Brain microvascular endothelial cell (primary cell): ENCODE data around the gene HS3ST3A1.
A peak's percentile ranks its signal among the peaks of the same experiment; 100 is the strongest.

Experiments used
- DNase-seq: peaks from one replicate; pipeline ENCODE4 v3.0.0-alpha.2; 2020
- H3K27ac ChIP-seq: fragments of 250-450 bp; sonication (Bioruptor Pico); 2 replicates; pipeline ENCODE4 v1.5.1; 2020; ENCODE audit warnings: mild to moderate bottlenecking, moderate library complexity
- H3K27me3 ChIP-seq: fragments of 250-450 bp; sonication (Bioruptor Pico); replicated peaks from 2 replicates; pipeline ENCODE4 v1.5.1; 2020; ENCODE audit warnings: mild to moderate bottlenecking
- H3K36me3 ChIP-seq: fragments of 250-450 bp; sonication (Bioruptor Pico); replicated peaks from 2 replicates; pipeline ENCODE4 v1.5.1; 2020; ENCODE audit warnings: mild to moderate bottlenecking
- H3K4me3 ChIP-seq: 2 replicates; pipeline ENCODE4 v1.5.1; 2011; ENCODE audit warnings: low read depth, mild to moderate bottlenecking, control low read depth, low read length, moderate library complexity
- in situ Hi-C: cut with HindIII; loops from 2 replicates; pipeline ENCODE4 v1.10.0; 2017; ENCODE audit warnings: low sequenced_read_pairs, low pct_ligation_motif_present
- TF ChIP-seq, protein P1 (sequence below): IDR thresholded peaks from 2 replicates; pipeline ENCODE4 v1.5.1; 2011; ENCODE audit warnings: low read depth, mild to moderate bottlenecking, moderate library complexity, low read length, control low read depth, inconsistent platforms; ENCODE audit errors: missing control alignments

Gene HS3ST3A1

DNA sequence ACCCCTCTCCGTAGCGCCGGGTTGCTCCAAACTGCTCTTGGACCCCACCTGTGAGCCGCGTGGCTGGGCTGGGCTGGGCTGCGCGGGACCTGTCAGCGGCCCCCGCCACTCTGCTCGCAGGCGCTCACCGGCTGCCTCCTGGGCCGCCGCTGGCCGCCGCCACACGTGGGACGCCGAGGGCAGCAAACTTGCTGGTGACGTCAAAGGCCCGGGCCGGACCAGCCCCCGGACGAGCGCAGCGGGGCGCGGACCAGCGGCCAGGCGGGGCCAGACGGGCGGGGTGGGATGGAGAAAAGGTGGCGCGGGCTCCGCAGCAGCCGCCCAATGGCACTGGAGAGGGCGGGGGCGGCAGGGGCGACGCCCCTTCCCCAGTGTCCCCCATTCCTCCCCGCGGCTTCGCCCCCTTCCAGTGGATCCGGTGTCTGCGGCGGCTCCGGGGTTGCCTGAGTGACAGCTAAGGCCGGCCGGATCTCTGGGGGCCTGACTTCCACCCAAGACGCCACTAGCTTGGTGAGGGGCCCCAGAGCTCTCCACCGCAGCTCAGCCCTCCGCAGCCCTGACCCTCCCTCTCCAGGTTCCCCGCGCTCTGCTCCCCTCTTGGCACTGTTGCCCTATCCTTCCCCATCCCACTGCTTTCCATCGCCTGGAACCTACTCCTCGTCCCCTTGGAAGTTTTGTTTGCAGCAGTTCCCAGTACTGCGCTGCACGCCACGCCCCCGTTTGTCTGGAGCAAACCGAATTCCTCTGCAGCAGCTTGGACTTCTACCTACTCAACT is at the start of gene HS3ST3A1:
Gene HS3ST3A1 (minus strand): TSS at position 154 of the 776 bp plus-strand sequence. CDS start 800 bp downstream, outside the sequence.
- Histone ChIP-seq H3K36me3 (no peaks in the 10 kb centered on the region), H3K27me3 (no peaks in the 10 kb centered on the region), H3K27ac (peak within 1 kb of the TSS; percentile 64), H3K4me3 (peak within 1 kb of the TSS; percentile 90)
- in situ Hi-C loops: no loop called here
- peak; percentile 66 for DNase-seq
- TF ChIP-seq, protein P1, sequence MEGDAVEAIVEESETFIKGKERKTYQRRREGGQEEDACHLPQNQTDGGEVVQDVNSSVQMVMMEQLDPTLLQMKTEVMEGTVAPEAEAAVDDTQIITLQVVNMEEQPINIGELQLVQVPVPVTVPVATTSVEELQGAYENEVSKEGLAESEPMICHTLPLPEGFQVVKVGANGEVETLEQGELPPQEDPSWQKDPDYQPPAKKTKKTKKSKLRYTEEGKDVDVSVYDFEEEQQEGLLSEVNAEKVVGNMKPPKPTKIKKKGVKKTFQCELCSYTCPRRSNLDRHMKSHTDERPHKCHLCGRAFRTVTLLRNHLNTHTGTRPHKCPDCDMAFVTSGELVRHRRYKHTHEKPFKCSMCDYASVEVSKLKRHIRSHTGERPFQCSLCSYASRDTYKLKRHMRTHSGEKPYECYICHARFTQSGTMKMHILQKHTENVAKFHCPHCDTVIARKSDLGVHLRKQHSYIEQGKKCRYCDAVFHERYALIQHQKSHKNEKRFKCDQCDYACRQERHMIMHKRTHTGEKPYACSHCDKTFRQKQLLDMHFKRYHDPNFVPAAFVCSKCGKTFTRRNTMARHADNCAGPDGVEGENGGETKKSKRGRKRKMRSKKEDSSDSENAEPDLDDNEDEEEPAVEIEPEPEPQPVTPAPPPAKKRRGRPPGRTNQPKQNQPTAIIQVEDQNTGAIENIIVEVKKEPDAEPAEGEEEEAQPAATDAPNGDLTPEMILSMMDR: no peak

DNA sequence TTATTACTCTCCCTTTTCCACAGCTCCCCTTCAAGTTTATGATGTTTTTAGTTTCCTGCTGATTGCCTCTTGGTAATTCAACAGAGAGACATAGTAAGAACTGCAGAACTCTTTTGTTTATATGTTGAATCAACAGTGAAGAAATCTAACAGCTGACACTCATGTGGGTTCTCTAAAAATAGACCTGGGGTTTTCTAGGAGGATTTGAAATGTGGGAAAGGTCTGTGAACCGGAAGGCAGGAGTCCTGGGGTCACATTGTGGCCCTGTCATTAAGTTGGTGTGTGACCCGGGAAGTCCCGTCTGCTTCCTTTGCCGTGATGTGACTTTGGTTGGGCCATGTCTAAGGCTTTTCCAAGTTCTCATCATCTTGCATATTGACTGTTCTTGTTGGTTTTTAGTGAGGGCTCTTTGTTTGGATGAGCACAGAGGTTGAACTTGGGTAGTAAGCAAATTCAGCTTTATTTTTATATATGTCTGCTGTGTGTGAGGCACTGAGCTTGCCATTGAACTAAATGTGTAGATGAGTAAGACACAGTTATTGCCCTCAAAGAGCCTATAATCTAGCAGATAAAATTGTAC is 48.5 kb upstream of the HS3ST3A1 start:
- Histone ChIP-seq H3K4me3 (no peak overlapping the region), H3K36me3 (no peaks in the 10 kb centered on the region), H3K27me3 (no peaks in the 10 kb centered on the region), H3K27ac (no peak overlapping the region)
- TF ChIP-seq, protein P1: no peak
- in situ Hi-C loops: no loop called here
- no peak for DNase-seq

DNA sequence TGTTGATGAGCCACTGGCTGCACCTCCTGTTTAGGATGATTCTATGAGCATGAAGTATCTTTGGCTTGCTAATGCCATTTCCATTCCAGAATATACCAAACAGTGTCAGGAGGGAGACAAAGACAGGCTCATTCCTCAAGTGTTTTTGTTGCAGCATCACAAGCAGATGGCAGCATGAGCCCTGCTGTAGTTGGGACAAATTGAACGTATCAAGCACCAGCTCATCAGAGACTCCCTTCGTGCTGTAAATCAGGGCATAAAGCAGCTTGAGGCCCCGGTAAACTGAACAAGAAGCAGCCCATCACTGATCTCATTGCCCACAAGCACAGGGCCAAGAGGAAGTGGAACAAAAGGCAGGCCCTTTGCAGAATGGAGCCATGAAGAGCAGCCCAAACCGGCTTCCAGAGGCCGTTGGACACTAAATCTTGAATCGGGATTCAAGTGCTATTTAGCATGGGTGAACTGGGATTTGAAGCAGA is 45.9 kb upstream of the HS3ST3A1 start:
- Histone ChIP-seq H3K27ac (no peak overlapping the region), H3K4me3 (no peak overlapping the region), H3K27me3 (no peaks in the 10 kb centered on the region), H3K36me3 (no peaks in the 10 kb centered on the region)
- in situ Hi-C loops: no loop called here
- no peak for DNase-seq
- TF ChIP-seq, protein P1: no peak

DNA sequence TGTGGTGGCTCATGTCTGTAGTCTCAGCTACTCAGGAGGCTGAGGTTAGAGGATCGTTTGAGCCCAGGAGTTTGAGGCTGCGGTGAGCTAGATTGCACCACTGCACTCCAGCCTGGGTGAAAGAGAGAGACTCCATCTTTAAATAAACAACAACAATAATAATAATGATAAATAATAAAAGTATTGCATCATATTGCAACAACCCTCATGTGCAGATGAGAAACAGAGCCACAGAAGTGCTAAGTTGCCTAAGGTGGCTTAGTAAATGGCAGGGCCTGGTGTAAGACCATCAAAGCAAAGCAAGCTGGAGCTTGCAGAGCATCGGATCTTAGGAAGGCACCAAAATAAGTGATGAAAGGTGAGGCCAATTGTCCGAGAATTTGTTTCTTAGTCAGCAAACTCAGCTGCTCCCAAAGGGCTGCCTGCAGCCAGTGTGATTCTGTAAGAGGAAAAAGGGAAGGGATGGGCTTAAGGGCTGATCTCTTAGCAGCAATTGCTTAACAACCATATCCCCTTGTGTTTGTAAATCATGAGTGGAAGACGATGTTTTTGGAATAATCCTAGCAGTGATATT is 45.3 kb upstream of the HS3ST3A1 start:
- Histone ChIP-seq H3K4me3 (no peak overlapping the region), H3K27ac (no peak overlapping the region), H3K27me3 (no peaks in the 10 kb centered on the region), H3K36me3 (no peaks in the 10 kb centered on the region)
- DNase-seq: no peak
- TF ChIP-seq, protein P1: no peak
- in situ Hi-C loops: no loop called here

DNA sequence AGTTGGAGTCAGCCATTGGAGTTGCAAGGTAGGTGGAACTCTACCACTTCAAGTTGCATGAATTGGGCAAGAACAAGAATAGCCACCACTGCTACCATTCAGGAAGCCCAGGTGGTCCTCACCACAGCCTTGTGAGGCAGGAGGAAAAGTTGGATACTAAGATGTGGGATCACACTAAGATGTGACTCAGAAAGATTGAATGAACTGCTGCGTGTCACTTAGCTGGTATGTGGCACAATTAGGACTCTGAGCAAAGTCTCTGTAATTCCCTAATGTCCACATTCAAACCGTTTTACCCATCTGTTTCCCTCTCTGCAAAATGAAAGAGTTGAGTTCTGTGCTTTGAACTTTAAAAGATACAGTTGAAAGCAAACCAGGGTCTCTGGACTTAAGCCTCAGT is 44.7 kb upstream of the HS3ST3A1 start:
- H3K4me3 ChIP-seq: no peak overlapping the region
- H3K36me3 ChIP-seq: no peaks in the 10 kb centered on the region
- DNase-seq: no peak
- in situ Hi-C loops: no loop called here
- no peaks in the 10 kb centered on the region for H3K27me3 ChIP-seq
- TF ChIP-seq, protein P1: no peak
- H3K27ac ChIP-seq: no peak overlapping the region
